ENCODE results near the gene PTER. TPM values are rescaled to one million over a fixed set of nuclear protein-coding genes. Genes with fewer than 3 reads are reported as not detected.

The PTER gene
- total and polyA plus RNA-seq, 2 of the 4 experiments (the other 2 are of a cell fraction): 1.9 to 5.0 TPM

DNA sequence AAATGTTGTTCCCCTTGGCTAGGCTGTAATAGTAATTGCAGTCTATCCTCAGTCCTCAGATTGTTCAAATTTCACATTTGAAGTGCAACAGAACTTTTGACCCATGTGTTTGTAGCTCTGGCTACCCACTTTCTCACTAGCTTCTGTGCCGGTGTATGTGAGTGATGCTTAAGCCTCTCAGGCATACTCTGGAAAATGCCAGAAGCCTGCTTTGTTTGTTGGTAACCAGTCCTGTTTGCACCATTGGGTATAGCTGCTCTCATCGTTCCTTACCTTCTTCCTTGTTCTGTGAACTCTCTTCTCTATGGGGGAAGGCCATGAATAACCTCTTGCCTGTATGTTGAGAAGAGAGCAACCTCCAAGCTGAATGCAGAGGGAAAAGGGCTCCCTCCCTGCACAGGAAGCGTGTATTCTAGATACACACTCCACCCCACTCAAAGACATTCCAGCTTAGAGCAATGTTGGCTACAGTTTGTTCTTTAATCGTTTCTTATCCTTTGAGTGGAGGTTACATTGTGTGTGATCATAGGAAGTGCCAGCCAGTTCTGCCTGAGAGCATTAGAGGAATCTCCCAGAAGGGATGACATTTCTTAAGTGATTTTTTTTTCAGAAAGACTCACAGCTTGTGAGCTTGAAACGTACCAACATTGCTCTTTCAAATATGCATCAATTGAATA is 44.4 kb downstream of the PTER start:
- Histone ChIP-seq H3K9me1 (ENCODE audit: insufficient read depth, low read length) (no peaks in the 10 kb centered on the region), H3K4me1 (ENCODE audit: control insufficient read depth, insufficient read depth, low read length) (no peaks in the 10 kb centered on the region), H3K14ac (replicated peaks; ENCODE audit: low read depth, low read length) (no peak overlapping the region), H2BK15ac (ENCODE audit: low read depth, low read length) (no peak overlapping the region), H3K4me2 (ENCODE audit: low read depth, low read length) (no peak overlapping the region), H3K9me3 (ENCODE audit: control insufficient read depth, insufficient read depth, low read length) (no peaks in the 10 kb centered on the region), H2AK5ac (ENCODE audit: low read depth, low read length) (no peak overlapping the region), H2BK5ac (ENCODE audit: low read depth, low read length, poor library complexity, severe bottlenecking) (no peak overlapping the region), H4K20me1 (ENCODE audit: insufficient read depth, low read length) (no peaks in the 10 kb centered on the region), H3K27ac (ENCODE audit: insufficient read depth, low read length) (no peak overlapping the region), H3K4me3 (ENCODE audit: insufficient read depth, low read depth, low read length) (no peak overlapping the region), H3K56ac (ENCODE audit: extremely low read depth, insufficient read depth, low read length) (no peak overlapping the region), H4K91ac (ENCODE audit: insufficient read depth, low read depth, low read length) (no peak overlapping the region), H3K27me3 (ENCODE audit: control insufficient read depth, insufficient read depth, low read length) (no peaks in the 10 kb centered on the region), H2AK9ac (replicated peaks; ENCODE audit: low read depth, low read length, poor library complexity) (no peak overlapping the region), H4K8ac (ENCODE audit: low read depth in 2 of 2, low read length in 2 of 2) (no peak overlapping the region), H3K79me1 (ENCODE audit: low read depth in 1 of 2, low read length in 2 of 2) (no peaks in the 10 kb centered on the region), H2BK20ac (ENCODE audit: low read depth, low read length) (no peak overlapping the region), H3K4ac (ENCODE audit: low read depth, low read length) (no peak overlapping the region), H4K5ac (ENCODE audit: low read depth, low read length) (no peak overlapping the region), H2AFZ (replicated peaks; ENCODE audit: low read length, poor library complexity) (no peak overlapping the region), H3K36me3 (ENCODE audit: control insufficient read depth, insufficient read depth, low read length) (no peaks in the 10 kb centered on the region), H3K9ac (ENCODE audit: low read depth, low read length) (no peak overlapping the region), H2BK120ac (ENCODE audit: low read depth, low read length) (no peak overlapping the region), H3K18ac (ENCODE audit: low read depth, low read length) (no peak overlapping the region), H3K23ac (ENCODE audit: low read depth, low read length) (no peak overlapping the region)
- TF ChIP-seq RAD21 (IDR thresholded peaks at IDR 0.05; ENCODE audit: low read length) (no peak), MAZ (IDR thresholded peaks at IDR 0.05; ENCODE audit: borderline replicate concordance, low read depth, low read length) (no peak), MAFK (IDR thresholded peaks at IDR 0.05; ENCODE audit: low read depth, low read length) (no peak)
- TF ChIP-seq, protein P1, sequence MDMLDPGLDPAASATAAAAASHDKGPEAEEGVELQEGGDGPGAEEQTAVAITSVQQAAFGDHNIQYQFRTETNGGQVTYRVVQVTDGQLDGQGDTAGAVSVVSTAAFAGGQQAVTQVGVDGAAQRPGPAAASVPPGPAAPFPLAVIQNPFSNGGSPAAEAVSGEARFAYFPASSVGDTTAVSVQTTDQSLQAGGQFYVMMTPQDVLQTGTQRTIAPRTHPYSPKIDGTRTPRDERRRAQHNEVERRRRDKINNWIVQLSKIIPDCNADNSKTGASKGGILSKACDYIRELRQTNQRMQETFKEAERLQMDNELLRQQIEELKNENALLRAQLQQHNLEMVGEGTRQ (IDR thresholded peaks at IDR 0.05; ENCODE audit: low read depth, low read length): no peak
- intact Hi-C loops (cut with micrococcal nuclease): no loop called here
- no peak for DNase-seq
- dilution Hi-C loops (cut with HindIII; ENCODE audit: low sequenced_read_pairs, unreplicated experiment): no loop called here
- ChIA-PET POLR2A (ENCODE audit: unreplicated experiment) (no interaction called here), CTCF (no interaction called here)
- WGBS, 2 experiments (ENCODE audit: extremely low coverage in 2 of 2, insufficient read length in 1 of 2): no CpG with 5 or more reads among the region's 5 CpGs
- in situ Hi-C loops (cut with MboI; ENCODE audit: low sequenced_read_pairs): no loop called here
- BruUV-seq (replicated peaks): no TSS peak
- ATAC-seq (ENCODE audit: low read depth): no peak
